Epithelial cell of esophagus (primary cell): Measurements from ENCODE around the gene NDUFS6.
"Not testable (repeated sequence)": the region's sequence is repeated elsewhere in the genome, so short reads cannot be mapped to it uniquely, and the experiment has no call there.

Experiments
- DNase-seq: peaks from one replicate; pipeline ENCODE4 v3.0.0; 2010; ENCODE audit warnings: low read depth
- H3K4me3 ChIP-seq: 2 replicates; pipeline ENCODE4 v1.5.1; 2011; ENCODE audit warnings: mild to moderate bottlenecking, low read length, control low read depth
- CTCF ChIP-seq: IDR thresholded peaks from 2 replicates; pipeline ENCODE4 v1.5.1; 2011; ENCODE audit warnings: low read depth, mild to moderate bottlenecking, low read length, control low read depth, inconsistent platforms; ENCODE audit not compliant: insufficient read depth; ENCODE audit errors: missing control alignments

NDUFS6 gene

GRCh38 chr5:1842004-1842819 lies 41.0 kb downstream of the NDUFS6 start:
- DNase-seq, result no peak
- no peak for TF ChIP-seq CTCF
- H3K4me3 ChIP-seq, result no peak overlapping the region

GRCh38 chr5:1843761-1844160 lies 42.6 kb downstream of the NDUFS6 start:
- not testable (repeated sequence) for H3K4me3 ChIP-seq, DNase-seq

- no peak for TF ChIP-seq CTCF
- no peak overlapping the region for H3K4me3 ChIP-seq
- no peak for DNase-seq
Measured at GRCh38 chr5:1844708-1845436, 43.7 kb downstream of the NDUFS6 start.

GRCh38 chr5:1845696-1846095 lies 44.5 kb downstream of the NDUFS6 start:
- DNase-seq, result no peak
- no peak for TF ChIP-seq CTCF
- H3K4me3 ChIP-seq, result no peak overlapping the region

GRCh38 chr5:1846583-1846982 lies 45.4 kb downstream of the NDUFS6 start:
- no peak for TF ChIP-seq CTCF
- no peak for DNase-seq
- H3K4me3 ChIP-seq, result no peak overlapping the region

GRCh38 chr5:1847056-1847455 lies 45.8 kb downstream of the NDUFS6 start:
- TF ChIP-seq CTCF, result no peak
- no peak for DNase-seq

GRCh38 chr5:1847611-1848010 lies 46.4 kb downstream of the NDUFS6 start:
- no peak for TF ChIP-seq CTCF
- H3K4me3 ChIP-seq, result no peak overlapping the region
- DNase-seq, result no peak

More at GRCh38 chr5:1847056-1847455, 45.8 kb downstream of the NDUFS6 start:
- no peak overlapping the region for H3K4me3 ChIP-seq
